HEK293T (cell line): ENCODE data around the gene NBL1.

Experiments
- ARNT ChIP-seq: fragments of 450-650 bp; IDR thresholded peaks from 2 replicates; pipeline ENCODE4 v1.6.1; 2017; ENCODE audit warnings: mild to moderate bottlenecking
- BHLHE40 ChIP-seq: fragments of 450-650 bp; IDR thresholded peaks from 2 replicates; pipeline ENCODE4 v1.6.1; 2016; ENCODE audit warnings: mild to moderate bottlenecking, moderate library complexity, borderline replicate concordance
- CTBP1 ChIP-seq: fragments of 450-650 bp; IDR thresholded peaks from 2 replicates; pipeline ENCODE4 v1.6.1; 2016; ENCODE audit warnings: borderline replicate concordance
- ELF4 ChIP-seq: fragments of 450-650 bp; IDR thresholded peaks from 2 replicates; pipeline ENCODE4 v1.6.1; 2017; ENCODE audit warnings: antibody characterized with exemption
- FOXA1 ChIP-seq: fragments of 450-650 bp; IDR thresholded peaks from 2 replicates; pipeline ENCODE4 v1.6.1; 2016; ENCODE audit warnings: mild to moderate bottlenecking
- FOXK2 ChIP-seq: fragments of 450-650 bp; IDR thresholded peaks from 2 replicates; pipeline ENCODE4 v1.6.1; 2016; ENCODE audit warnings: mild to moderate bottlenecking
- FOXM1 ChIP-seq: fragments of 450-650 bp; IDR thresholded peaks from 2 replicates; pipeline ENCODE4 v1.6.1; 2017; ENCODE audit warnings: mild to moderate bottlenecking, borderline replicate concordance
- HDGF ChIP-seq: fragments of 450-650 bp; IDR thresholded peaks from 2 replicates; pipeline ENCODE4 v1.6.1; 2017; ENCODE audit warnings: antibody characterized with exemption, borderline replicate concordance
- LEF1 ChIP-seq: fragments of 450-650 bp; IDR thresholded peaks from 2 replicates; pipeline ENCODE4 v1.6.1; 2017; ENCODE audit warnings: mild to moderate bottlenecking, borderline replicate concordance
- SP1 ChIP-seq: fragments of 450-650 bp; IDR thresholded peaks from 2 replicates; pipeline ENCODE4 v1.6.1; 2017
- SUZ12 ChIP-seq: fragments of 450-650 bp; IDR thresholded peaks from 2 replicates; pipeline ENCODE4 v1.6.1; 2016; ENCODE audit warnings: mild to moderate bottlenecking
- TARDBP ChIP-seq: fragments of 450-650 bp; IDR thresholded peaks from 2 replicates; pipeline ENCODE4 v1.6.1; 2016
- ZNF384 ChIP-seq: fragments of 450-650 bp; IDR thresholded peaks from 2 replicates; pipeline ENCODE4 v1.6.1; 2016
- TF ChIP-seq, protein P1 (sequence below): fragments of 450-650 bp; IDR thresholded peaks from 2 replicates; pipeline ENCODE4 v1.6.1; 2016

DNA sequence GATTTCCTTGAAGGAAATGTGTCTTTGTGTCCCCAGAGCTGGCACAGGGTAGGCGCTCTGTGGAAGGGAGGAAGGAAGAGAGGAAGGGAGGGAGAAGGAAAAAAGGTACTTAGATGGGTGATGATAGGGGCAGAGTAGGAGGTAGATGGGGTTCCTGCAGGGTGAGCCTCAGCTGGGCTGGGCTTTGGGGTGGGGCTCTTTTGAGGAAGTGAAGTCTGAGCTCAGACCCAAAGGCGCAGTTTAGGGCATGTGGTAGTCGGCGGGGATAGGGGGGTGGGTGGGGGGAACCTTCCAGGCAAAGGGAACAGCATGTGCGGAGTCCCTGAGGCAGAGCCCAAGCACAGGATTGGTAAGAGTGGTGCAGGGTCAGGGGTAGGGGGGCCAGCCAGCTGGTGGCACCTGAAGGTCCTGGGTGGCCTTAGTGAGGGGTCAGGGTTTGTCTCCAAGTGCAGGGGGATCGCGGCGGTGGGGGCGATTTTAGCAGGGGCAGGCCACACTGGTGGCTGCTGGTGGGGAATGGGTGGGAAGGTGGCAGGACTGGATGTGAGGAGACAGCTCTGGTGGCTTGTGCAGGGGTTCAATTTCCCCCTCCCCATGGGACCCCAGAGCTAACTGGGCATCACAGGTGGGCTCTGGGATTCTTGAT lies 12.1 kb downstream of the NBL1 start:
- TF ChIP-seq ELF4, result no peak
- TF ChIP-seq HDGF, result no peak
- TF ChIP-seq TARDBP, result no peak
- no peak for TF ChIP-seq SP1
- no peak for TF ChIP-seq FOXK2
- no peak for TF ChIP-seq CTBP1
- no peak for TF ChIP-seq FOXA1
- no peak for TF ChIP-seq BHLHE40
- no peak for TF ChIP-seq LEF1
- TF ChIP-seq ARNT, result no peak
- no peak for TF ChIP-seq SUZ12
- TF ChIP-seq FOXM1, result no peak
- TF ChIP-seq, protein P1, sequence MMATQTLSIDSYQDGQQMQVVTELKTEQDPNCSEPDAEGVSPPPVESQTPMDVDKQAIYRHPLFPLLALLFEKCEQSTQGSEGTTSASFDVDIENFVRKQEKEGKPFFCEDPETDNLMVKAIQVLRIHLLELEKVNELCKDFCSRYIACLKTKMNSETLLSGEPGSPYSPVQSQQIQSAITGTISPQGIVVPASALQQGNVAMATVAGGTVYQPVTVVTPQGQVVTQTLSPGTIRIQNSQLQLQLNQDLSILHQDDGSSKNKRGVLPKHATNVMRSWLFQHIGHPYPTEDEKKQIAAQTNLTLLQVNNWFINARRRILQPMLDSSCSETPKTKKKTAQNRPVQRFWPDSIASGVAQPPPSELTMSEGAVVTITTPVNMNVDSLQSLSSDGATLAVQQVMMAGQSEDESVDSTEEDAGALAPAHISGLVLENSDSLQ, result no peak
- TF ChIP-seq ZNF384, result no peak
